SIG-M5 treated with dmso at 0.1 percent for 504 hours (cell line): ENCODE measurements around the gene FBRS.
"Not testable (repeated sequence)": the region's sequence is repeated elsewhere in the genome, so short reads cannot be mapped to it uniquely, and the experiment has no call there.

Experiments
- DNase-seq: peaks from one replicate; lab custom pipeline; 2025; ENCODE audit not compliant: unreplicated experiment; lab: John Stamatoyannopoulos, UW

FBRS gene

DNA sequence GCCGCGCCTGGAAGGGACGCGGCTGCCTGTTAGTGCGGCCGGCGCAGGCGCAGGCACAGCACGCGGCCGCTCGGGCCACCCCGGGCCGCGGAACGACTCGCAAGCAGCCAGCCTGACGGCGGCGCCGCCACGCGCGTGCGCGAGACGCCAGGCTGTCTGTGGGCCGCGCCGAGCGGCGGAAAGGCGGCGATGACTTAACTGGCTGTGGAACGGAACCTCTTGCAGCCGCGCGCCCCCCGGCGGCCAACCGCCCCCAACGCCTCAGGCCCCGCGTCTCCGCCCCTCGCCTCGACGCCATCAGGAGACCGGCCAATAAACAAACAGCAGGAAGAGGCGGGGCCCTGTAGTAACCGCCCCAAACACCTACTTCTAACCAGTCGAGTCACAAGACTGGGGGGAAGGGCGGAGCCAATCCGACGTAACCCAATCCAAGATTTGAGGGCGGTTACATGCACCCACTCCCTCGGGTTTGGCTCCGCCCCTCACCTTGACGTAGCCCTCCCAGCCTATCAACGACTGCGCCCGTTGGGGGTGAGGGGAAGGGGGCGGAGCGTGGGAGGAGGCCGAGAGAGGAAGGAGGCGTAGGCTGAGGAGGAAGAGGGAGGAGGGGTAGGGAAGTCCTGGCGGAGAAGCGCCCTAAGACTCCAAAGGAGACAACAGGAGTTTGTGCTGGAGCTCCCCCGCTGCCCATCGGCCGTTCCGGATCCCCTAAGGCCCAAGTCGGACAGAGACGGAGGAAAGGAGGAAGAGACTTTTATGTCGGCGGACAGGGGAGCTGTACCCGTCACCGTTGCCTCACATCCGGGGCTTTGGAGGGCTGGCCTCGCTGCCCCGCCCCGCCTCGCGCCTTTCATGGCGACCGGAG is at the start of gene FBRS:
TSS of gene FBRS (plus strand) at position 566 of the 865 bp plus-strand sequence. CDS start 1,088 bp downstream, outside the sequence.
- DNase-seq = peak; percentile 99

DNA sequence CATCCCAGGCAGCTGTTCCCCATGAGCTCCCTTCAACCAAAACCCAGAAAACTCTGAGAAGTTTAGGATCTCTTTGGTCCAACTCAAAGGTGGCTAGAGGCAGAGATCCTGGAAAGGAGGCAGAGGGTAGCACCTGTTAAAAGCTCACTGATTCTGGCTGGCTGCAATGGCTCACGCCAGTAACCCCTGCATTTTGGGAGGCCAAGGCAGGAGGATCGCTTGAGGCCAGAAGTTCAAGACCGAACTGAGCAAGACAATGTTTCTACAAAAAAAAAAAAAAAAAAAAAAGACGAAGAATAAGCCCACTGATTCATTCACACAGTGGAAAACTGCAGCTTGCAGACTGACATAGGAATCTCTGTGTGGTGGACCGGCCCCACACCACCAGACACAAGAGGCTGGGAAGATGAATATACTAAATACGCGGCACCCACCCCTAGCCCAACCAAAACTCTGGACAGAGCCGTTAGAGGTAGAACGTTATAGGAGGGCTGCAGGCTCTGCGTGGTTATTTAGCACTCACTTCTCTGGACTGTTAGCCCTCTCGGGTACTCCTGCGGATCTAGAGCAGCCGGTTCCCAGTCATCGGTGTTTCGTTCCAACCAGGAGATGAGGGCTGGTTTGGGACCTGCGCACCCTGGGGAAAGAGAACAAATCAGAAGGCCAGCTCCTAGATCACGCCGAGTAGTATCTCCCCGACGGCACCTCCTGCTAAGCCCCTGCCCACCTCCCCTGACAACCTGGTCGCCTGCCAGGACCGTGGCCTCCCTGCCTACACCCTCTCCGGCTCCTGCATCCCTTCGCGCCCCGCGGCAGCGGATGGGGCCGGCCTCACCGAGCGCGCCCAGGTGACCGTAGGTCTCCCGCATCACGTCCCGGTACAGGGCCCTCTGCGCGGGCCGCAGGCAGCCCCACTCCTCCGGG is 49.0 kb upstream of the FBRS start:
- DNase-seq = peak; percentile 6

DNA sequence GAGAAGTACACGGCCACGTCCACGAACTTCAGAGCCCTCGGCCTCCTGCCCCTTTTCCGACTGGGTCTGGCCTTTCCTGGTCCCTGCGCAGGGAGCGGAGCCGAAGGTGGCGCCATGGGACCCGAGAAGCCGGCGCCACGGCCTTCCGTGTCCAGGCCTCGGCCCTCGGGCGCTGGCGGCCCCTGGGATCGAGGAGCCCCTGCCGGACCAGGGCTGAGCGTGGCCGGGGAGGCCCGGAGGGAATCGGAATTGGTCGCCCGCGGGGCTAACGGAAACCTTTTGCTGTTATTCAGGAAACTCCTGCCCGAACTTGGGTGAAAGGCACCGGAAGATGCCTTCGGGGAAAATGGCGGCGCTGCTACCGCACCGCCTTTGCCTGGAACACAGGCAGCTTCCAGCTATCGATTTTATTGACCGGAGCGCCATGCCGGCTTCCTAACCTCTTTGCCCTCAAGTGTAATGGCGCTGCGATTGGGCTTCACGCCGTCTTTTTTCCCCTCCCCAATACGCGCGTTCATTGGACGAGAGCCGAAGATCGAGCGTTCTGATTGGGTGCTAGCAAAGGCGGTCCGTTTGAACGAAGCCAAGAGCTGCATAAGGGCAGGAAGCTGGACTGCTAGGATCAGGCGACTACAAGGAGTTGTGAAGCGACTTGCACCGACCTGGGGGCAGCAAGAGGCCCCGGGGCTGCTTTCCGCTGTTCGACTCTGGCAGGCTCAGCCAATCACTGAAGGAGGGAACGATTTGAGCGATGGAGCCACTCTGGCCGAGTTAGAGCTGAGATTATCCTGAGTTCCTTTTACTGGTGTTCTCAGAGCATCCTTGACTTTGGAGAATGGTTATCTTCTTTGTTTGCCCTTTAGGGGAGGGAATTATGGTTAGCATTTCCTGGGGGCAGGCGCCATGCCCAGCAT is 48.0 kb upstream of the FBRS start, which contains the start of gene ZNF689:
TSS of gene ZNF689 (minus strand) at position 464 of the 914 bp plus-strand sequence. CDS start at position 116, 348 bp downstream.
- peak; percentile 97 for DNase-seq

DNA sequence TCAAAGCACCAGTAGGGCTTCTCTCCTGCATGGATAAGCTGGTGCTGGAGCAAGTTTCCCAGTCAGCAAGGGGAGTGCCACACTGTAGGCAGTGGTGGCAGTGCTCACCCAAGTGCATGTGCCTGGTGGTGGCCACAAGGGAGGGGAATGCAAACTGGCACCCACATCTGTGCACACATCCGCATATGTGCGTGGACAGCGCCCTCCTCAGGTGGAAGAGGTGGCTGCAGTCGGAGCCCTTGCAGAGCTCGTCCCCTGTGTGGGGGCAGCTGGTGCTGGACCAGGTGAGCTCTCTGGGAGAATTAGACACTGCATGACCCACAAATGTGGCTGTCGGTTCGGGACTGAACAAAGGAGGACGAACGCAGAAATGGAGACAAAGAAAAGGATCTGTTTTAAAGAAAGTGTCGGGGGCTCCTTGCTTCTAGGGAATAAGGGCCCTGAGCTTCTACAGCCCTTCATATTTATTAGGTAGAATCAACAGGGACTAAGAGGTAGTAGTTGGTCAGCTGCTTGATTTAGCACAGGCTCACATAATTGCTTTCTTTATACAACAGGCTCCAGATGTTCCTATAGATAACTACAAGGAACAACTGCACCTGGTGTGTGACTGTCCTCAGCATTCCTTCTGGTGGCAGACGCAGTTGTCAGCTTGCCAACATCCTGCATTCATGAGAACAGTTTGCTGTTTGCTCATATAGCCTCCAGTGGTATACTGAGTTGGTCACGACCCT is 42.7 kb upstream of the FBRS start:
- DNase-seq = peak; percentile 55

DNA sequence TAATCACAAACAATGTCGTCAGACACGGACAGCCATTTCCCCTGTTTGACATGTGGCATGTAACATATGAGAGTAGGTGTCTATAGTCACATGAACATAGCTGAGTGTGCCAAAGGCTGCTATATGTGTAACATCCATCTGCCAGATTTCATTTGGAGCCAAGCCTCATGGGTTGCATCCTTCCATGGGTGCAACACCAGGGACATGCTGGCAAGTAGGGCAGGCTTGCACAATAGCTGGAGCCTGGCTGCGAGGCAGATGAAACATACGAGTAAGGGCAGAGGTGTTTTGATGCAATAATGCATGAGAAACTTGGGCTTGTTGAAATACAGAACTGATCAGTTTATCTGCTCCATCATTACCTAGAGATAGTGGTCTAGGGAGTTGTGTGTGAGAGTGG is 39.0 kb upstream of the FBRS start:
- peak; percentile 38 for DNase-seq

DNA sequence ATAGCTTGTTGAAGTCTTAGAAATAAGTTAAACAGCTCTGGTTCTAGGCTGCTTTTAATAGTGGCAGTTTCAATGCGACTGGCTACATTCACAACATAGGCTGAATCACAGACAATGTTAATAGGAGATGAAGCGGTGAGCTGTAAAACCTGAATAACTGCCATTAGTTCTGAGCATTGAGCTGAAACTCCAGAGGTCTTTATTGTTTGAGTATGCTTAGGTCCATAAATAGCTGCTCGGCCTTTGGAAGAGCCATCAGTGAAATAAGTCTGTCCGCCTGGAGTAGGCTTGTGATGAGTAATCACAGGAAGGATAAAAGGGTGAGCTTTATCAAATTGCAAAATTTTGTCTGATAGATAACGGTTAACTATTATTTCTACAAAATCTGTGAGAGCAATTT is 38.6 kb upstream of the FBRS start:
- DNase-seq = no peak

DNA sequence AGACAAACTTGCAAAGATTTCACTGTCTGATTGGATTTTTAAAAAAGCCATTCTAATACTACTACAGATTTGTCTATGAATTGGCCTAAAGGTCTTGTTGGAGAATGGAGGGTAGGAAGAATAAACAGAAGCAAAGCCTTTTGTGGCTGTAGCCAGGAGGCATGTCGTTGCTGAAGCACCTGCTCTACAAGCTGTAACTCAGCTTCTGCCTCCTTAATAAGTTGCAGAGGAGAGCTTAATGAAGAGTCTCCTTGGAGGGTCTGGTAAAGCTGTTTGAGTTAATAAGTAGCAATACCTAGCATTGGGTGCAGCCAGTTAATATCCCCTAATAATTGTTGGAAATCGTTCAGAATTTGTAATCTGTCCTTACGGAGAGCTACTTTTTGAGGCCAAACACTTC is 38.1 kb upstream of the FBRS start:
- DNase-seq = no peak

DNA sequence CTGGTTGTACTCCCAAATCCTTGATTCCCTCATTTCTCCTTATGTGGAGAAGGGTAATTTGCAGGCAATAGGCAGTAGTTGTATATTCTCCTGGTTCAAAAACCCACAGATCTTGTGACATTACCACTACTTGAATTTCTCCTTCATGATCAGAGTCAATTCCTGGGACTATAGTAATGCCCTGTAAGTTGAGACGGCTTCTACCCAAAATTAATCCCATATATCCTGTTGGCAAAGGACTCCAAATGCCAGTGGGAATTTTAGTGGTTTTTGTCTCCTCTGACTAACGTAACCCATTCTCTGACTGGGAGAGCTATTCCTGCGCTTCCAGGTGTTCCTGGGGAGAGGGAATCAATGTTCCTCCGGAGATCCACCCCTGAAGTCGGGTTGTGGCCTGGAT is 36.5 kb upstream of the FBRS start:
- no peak for DNase-seq

DNA sequence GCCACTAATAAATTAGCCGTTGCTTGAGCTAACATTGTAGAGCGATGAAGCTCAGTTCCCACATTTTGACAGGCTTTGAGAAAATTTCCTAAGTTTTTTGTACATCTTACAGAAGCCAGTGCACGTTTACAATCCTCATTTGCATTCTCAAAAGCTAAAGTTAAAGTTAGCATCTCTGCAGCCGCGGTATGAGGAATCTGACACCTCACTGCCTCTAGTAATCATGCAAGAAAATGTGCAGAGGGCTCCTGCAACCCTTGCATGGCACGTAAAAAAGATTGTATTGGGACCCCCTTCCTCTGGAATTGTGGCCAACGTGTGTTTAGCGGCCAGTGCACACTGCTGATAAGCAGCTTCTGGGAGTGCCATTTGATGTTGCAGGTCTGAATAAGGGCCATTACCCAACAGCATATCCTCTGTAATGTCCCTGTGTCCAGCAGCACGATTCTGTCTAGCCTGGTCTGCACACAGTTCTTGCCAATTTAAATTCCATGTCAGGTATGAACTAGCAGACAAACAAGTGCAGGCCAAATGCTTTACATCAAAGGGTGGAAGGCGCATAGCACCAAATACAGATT is 35.7 kb upstream of the FBRS start:
- no peak for DNase-seq

DNA sequence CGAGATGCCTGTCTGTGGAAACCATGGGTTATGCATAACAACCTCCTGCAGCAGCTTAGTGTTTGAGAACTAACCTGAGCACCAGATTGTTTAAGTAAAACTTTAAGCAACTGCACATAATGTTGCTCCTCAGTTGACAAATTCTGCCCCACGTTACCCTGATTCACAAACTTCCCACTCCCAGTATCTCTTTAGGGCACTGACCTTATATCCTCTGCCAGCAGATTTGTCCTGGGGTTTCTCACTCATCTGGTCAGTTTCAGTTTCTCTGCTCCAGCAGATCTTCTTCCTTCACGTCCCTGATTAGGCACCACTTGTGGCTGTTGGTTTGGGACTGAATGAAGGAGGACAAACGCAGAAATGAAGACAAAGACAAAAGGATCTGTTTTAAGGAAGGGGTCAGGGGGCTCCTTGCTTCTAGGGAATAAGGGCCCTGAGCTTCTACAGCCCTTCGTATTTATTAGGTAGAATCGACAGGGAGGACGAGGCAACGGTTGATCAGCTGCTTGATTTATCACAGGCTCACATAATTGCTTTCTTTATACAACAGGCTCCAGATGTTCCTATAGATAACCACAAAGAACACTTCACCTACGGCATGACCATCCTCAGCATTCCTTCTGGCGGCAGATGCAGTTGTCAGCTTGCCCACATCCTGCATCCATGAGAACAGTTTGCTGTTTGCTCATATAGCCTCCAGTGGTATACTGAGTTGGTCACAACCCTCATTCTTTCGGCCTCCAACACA is 34.5 kb upstream of the FBRS start:
- DNase-seq = no peak

DNA sequence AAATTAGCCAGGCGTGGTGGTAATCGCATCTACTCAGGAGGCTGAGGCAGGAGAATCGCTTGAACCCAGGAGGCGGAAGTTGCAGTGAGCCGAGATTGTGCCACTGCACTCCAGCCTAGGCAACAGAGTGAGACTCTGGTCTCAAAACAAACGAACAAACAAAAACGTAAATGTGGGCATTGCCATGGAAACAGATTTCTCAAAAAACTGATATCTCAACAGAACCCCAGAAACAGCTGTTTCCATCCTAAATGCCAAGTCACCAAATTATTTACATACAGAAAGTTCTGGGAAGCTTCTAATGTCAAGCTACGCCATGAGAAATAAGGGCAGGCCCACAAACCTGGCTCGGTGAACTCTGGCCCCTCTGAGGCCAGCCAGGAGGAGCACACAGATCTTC is 32.0 kb upstream of the FBRS start:
- no peak for DNase-seq

DNA sequence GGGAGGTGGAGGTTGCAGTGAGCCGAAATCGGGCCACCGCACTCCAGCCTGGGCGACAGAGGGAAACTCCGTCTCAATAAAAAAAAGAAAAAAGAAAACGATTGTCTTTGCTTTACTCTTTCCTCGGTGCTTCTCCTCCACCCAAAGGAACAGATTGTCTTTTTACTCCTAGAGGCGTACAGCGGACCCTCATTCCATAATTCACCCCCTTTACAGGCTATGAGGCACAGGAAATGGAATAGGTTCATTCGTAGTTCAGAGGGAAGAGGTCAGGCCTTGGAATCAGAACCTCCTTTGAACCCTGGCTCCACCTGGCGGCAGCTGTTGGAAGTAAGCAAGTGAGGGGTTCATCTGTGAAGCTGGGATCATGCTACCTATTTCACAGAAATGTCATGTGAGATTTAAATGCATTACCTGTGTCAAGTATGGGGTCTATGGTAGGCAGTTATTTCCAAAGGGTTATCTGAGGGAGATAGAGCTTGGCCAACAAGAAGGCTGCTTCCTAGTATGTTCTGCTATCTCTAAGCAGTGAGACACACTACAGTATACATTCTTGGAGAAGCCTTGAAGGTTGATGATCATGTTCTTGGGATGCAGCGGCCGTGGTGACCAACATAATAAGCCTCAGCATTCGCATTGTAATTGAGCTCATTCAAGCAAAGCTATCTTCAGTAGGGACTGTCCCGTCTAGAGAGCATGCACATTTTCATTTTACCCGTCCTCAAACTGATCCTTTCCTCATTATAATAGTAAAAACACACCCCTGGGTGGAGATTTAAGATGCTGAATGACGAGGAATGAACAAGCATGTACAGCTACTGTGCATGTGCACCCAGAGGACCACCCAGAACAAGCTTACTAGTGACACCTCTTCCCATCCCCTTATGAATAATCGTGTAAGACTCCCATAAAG is 29.3 kb upstream of the FBRS start:
- peak; percentile 82 for DNase-seq

DNA sequence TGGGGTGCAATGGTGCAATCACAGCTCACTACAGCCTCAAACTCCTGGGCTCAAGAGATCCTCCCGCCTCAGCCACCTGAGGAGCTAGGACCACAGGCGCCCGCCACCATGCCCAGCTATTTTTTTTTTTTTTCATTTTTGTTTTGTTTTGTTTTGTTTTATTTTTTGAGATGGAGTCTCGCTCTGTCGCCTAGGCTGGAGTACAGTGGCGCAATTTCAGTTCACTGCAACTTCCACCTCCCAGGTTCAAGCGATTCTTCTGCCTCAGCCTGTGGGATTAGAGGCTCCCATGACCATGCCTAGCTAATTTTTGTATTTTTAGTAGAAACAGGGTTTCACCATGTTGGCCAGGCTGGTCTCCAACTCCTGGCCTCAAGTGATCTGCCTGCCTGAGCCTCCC is 25.8 kb upstream of the FBRS start:
- not testable (repeated sequence) for DNase-seq

DNA sequence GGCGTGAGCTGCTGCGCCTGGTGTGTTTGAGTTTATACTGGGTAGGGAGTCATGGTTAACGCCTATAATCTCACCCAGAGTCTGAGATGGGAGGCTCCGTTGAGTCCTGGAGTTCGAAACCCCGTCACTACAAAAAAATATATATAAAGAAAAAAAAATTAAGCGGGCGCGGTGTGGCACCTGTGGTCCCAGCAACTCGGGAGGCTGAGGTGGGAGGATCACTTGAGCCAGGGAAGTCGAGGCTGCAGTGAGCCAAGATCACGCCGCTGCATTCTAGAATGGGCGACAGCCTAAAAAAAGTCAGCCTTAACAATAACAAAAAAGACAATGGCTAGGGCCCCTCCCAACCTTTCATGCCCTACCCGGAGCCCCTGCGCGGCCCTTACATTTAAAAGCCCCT is 24.7 kb upstream of the FBRS start:
- DNase-seq = no peak

DNA sequence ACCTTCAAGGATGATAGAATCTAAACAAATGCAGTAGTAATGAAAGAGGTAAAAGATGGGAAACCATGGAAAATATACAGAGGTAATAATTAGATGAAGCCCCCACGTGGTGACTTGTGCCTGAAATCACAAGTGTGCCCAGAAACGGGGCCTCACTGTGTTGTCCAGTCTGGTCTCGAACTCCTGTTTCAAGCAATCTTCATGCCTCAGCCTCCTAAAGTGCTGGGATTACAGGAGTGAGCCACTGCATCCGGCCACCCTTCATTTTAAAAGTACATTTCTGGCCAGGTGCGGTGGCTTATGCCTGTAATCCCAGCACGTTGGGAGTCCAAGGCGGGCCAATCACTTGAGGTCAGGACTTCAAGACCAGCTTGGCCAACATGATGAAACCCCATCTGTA is 21.6 kb upstream of the FBRS start:
- DNase-seq = no peak

DNA sequence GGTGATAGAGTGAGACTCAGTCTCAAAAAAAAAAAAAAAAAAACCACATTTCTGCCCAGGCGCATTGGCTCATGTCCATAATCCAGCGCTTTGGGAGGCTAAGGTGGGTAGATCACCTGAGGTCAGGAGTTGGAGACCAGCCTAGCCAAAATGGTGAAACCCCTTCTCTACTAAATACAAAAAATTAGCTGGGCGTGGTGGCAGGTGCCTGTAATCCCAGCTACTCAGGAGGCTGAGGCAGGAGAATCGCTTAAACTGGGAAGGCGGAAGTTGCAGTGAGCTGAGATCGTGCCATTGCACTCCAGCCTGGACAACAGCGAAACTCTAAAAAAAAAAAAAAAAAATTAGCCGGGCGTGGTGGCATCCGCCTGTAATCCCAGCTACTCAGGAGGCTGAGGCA is 21.1 kb upstream of the FBRS start:
- not testable (repeated sequence) for DNase-seq

DNA sequence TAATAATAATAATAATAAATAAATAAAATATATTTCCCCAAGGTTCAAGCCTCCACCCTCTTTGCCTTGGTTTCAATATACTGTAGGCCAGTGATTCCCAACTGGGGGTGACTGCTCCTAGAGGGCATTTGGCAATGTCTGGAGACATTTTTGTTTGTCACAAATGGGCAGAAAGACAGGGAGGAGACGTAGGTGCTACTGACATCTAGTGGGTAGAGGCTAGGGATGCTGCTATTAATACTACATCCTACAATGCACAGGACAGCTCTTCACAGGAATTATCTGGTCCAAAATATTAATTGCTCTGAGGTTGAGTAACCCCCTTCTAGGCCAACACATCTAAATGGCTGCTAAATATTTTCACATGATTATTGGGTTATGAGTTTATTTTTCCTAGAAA is 20.3 kb upstream of the FBRS start:
- peak; percentile 80 for DNase-seq

DNA sequence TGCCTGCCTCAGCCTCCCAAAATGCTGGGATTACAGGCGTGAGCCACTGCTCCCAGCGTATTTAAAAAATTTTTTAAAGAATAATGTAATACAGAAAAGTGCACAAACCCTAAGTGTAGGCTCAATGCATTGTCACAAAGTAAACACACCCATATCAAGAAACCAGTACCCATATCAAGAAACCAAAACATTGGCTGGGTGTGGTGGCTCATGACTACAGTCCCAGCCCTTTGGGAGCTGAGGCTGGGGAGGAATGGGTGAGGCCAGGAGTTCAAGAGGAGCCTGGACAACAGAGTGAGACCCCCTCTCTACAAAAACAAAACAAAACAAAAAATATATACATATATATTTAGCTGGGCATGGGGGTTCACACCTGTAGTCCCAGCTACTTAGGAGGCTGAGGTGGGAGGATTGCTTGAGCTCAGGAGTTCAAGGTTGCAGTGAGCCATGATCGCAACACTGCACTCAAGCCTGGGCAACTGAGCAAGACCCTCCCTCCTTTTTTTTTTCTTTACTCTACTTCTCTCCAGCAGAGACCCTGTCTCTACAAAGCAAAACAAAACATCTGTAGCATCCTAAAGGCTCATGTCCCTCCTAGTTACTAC is 16.8 kb upstream of the FBRS start:
- no peak for DNase-seq
